Measurements from ENCODE around the gene PACS2.
"Not testable (repeated sequence)": the region's sequence is repeated elsewhere in the genome, so short reads cannot be mapped to it uniquely, and the experiment has no call there.

The PACS2 gene

GRCh38 chr14:105314287-105315200, at the start of gene PACS2:
Gene PACS2, plus strand, starts transcription at chr14:105314748. Its CDS starts 171 bp downstream, at chr14:105314919.
- peak; percentile 73 for DNase-seq (ENCODE audit: low spot score)

GRCh38 chr14:105267820-105268548, 46.6 kb upstream of the PACS2 start:
- DNase-seq (ENCODE audit: low spot score), result no peak

- DNase-seq (ENCODE audit: low spot score), result no peak
Measured at GRCh38 chr14:105268736-105269354, 45.7 kb upstream of the PACS2 start.

GRCh38 chr14:105269405-105269804, 45.1 kb upstream of the PACS2 start:
- DNase-seq (ENCODE audit: low spot score), result no peak

GRCh38 chr14:105271224-105271890, 43.2 kb upstream of the PACS2 start:
- DNase-seq (ENCODE audit: low spot score), result no peak

- DNase-seq (ENCODE audit: low spot score), result no peak
Measured at GRCh38 chr14:105272623-105273022, 41.9 kb upstream of the PACS2 start.

GRCh38 chr14:105273062-105273461, 41.5 kb upstream of the PACS2 start:
- DNase-seq (ENCODE audit: low spot score), result no peak

- DNase-seq (ENCODE audit: low spot score), result no peak
Measured at GRCh38 chr14:105274637-105275036, 39.9 kb upstream of the PACS2 start.

- no peak for DNase-seq (ENCODE audit: low spot score)
Measured at GRCh38 chr14:105275267-105275946, 39.1 kb upstream of the PACS2 start.

GRCh38 chr14:105277448-105277847, 37.1 kb upstream of the PACS2 start:
- not testable (repeated sequence) for DNase-seq (ENCODE audit: low spot score)

- DNase-seq (ENCODE audit: low spot score), result no peak
Measured at GRCh38 chr14:105279642-105280361, 34.7 kb upstream of the PACS2 start.

- no peak for DNase-seq (ENCODE audit: low spot score)
Measured at GRCh38 chr14:105280525-105280924, 34.0 kb upstream of the PACS2 start.

GRCh38 chr14:105281371-105282097, 33.0 kb upstream of the PACS2 start:
- peak; percentile 27 for DNase-seq (ENCODE audit: low spot score)

- DNase-seq (ENCODE audit: low spot score), result no peak
Measured at GRCh38 chr14:105282098-105282725, 32.3 kb upstream of the PACS2 start.

GRCh38 chr14:105283028-105283427, 31.5 kb upstream of the PACS2 start:
- DNase-seq (ENCODE audit: low spot score), result no peak

GRCh38 chr14:105283899-105284298, 30.6 kb upstream of the PACS2 start:
- DNase-seq (ENCODE audit: low spot score), result no peak

- no peak for DNase-seq (ENCODE audit: low spot score)
Measured at GRCh38 chr14:105285174-105285573, 29.4 kb upstream of the PACS2 start.

GRCh38 chr14:105286759-105287144, 27.8 kb upstream of the PACS2 start:
- DNase-seq (ENCODE audit: low spot score), result no peak

GRCh38 chr14:105287249-105288102, 27.1 kb upstream of the PACS2 start:
- no peak for DNase-seq (ENCODE audit: low spot score)
